ENCODE measurements around the gene NPAS2.

NPAS2 gene

DNA sequence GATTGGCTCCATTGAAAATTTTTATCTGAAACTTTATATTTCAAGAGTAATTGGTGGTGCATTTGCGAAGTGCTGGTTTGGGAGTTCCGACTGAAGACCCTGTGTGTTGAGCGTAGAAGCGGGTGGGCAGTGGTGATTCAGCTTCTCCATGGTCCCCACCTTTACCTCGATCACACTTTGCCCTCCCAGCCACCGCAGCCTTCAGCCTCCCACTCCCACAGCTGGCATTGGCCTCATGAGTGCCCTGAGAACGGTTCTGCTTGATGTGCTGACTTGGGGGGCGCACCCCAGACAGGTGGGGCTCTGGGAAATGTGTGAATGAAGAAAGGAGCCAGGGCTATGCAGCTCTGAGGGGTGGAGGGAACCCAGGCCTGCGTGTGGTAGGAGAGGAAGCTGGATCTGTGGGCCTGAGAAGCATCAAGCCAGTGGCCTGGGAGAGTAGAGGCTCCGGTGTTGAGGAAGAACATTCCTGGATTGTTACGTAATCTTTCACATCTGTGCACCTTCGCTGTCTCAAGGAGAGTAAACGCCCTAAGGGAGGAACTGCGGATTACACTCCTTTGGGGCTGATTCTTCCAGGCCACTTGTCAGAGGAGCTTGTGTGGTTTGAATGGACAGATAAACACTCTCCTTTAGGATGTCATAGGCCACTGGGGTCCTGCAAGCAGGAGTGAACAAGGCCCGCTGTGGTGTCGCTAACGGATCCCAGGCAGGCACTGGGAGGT is 83.8 kb downstream of the NPAS2 start:
- peak; percentile 23 for DNase-seq (ENCODE audit: low read depth)
- TF ChIP-seq, protein P1, sequence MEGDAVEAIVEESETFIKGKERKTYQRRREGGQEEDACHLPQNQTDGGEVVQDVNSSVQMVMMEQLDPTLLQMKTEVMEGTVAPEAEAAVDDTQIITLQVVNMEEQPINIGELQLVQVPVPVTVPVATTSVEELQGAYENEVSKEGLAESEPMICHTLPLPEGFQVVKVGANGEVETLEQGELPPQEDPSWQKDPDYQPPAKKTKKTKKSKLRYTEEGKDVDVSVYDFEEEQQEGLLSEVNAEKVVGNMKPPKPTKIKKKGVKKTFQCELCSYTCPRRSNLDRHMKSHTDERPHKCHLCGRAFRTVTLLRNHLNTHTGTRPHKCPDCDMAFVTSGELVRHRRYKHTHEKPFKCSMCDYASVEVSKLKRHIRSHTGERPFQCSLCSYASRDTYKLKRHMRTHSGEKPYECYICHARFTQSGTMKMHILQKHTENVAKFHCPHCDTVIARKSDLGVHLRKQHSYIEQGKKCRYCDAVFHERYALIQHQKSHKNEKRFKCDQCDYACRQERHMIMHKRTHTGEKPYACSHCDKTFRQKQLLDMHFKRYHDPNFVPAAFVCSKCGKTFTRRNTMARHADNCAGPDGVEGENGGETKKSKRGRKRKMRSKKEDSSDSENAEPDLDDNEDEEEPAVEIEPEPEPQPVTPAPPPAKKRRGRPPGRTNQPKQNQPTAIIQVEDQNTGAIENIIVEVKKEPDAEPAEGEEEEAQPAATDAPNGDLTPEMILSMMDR (conservative IDR thresholded peaks at IDR 0.05; ENCODE audit: low read length), result no peak
- no peak overlapping the region for H3K4me3 ChIP-seq (ENCODE audit: low read length)

DNA sequence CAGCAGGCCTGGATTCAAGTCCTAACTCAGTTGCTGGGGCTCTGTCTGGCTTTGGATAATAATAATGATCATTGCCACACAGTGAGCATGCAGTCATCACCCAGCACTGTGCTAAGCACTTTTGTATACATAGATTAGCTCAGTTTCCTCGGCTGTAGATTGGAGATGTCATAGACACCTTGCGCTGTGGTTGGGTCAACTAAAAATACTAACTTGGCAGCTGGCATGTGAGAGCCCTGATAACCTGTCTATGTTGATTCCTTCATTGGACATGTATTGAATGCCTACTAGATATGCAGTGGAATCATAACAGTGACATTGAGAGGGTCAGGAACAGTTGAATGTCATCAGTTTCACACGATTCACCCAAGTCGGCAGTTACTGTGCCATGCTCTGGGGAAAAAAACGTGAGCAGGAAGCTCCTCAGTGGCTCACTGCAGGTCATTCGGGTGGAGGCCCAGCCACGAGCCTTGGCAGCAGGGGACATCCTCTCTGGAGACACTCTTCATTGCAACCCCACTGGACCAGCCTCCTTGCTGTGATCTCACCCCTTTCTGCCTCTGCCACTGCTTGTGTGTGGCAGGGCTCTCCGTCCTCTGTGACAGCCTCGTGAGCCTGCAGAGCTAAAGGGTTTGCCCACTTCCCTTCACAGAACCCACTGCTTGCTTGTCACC is 85.3 kb downstream of the NPAS2 start:
- TF ChIP-seq, protein P1 (conservative IDR thresholded peaks at IDR 0.05; ENCODE audit: low read length), result no peak
- no peak for DNase-seq (ENCODE audit: low read depth)
- no peak overlapping the region for H3K4me3 ChIP-seq (ENCODE audit: low read length)

DNA sequence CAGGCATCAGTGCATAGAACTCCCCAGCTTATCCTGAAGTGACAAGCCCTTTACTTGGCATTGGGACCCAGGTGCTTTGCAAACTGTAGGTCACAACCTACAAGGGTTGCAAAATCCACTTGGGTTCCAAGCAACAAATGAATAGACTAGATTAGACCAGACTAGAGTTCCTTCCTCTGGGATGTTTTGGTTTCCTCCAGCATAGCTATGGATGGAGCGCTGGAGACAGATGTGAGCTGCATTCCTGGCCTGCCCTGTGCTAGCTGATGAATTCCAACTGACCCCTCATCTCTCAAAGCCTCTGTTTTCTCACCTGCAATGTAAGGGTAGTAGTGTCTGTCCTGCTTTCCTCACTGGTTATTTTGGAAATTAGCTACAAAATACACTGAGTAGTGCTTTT is 86.2 kb downstream of the NPAS2 start:
- TF ChIP-seq, protein P1 (conservative IDR thresholded peaks at IDR 0.05; ENCODE audit: low read length), result no peak
- no peak for DNase-seq (ENCODE audit: low read depth)
- no peak overlapping the region for H3K4me3 ChIP-seq (ENCODE audit: low read length)

DNA sequence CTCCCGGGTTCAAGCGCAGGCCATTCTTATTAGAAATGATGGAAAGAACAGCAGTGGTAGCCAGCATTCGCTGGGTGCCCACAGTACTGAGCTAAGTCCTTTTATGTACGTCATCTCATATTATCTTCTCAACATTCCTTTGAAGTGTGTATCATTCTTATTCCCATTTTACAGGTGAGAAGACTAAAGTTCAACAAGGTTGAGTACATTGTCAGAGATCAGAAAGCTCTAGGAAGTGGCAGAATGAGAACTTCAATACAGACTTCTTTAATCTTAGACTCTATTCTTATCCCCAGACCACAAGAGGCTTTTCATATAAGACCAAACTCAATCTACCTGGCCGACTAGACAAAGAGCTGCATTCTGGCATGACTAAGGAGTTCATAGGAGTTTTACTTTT is 86.7 kb downstream of the NPAS2 start:
- no peak overlapping the region for H3K4me3 ChIP-seq (ENCODE audit: low read length)
- no peak for DNase-seq (ENCODE audit: low read depth)
- TF ChIP-seq, protein P1 (conservative IDR thresholded peaks at IDR 0.05; ENCODE audit: low read length), result no peak

DNA sequence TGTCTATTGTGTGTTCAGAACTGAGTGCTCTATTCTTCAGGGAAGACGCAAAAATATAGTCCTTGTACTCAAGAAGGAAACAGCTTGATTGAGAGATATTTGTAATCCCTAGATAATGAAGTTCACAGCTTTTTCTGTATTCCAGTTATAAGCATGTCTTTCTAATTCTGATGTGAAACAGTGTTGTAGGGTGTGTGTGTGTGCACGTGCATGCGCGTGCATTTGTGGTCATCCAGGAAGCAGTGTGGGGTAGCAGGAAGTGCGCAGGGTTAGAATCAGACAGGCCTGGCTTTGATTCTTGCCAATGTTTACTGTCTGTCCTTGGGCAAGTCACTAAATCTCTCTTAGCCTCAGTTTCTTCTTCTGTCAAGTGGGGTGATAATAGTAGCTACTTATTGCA is 87.9 kb downstream of the NPAS2 start:
- no peak for DNase-seq (ENCODE audit: low read depth)
- H3K4me3 ChIP-seq (ENCODE audit: low read length), result no peak overlapping the region
- TF ChIP-seq, protein P1 (conservative IDR thresholded peaks at IDR 0.05; ENCODE audit: low read length), result no peak

DNA sequence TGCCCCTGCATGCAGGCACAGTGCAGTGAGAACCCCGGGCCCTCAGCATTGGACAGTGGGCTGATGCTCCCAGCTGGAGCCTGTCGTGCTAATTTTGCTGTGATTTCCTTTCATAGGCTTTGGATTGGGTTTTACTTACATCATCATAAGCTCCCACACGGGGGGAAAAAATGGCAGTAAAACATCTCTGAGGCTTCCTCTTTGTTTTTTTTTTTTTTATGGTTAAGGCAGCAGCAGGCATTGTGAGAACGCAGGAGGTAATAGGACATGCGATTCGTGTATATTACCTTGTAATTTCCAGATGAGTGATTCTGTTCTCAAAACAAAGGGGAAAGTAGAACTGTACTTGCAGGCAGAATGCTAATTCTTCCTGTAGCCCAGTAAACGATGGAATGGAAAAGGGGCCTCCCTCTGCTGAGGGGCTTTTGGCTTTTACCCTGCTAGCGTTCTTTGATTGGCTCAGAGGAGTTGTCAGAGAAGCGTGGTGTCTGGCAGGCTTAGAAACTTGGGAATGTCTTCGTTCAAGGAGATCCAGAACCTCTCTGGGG is 89.7 kb downstream of the NPAS2 start:
- TF ChIP-seq, protein P1 (conservative IDR thresholded peaks at IDR 0.05; ENCODE audit: low read length), result no peak
- H3K4me3 ChIP-seq (ENCODE audit: low read length), result no peak overlapping the region
- no peak for DNase-seq (ENCODE audit: low read depth)

DNA sequence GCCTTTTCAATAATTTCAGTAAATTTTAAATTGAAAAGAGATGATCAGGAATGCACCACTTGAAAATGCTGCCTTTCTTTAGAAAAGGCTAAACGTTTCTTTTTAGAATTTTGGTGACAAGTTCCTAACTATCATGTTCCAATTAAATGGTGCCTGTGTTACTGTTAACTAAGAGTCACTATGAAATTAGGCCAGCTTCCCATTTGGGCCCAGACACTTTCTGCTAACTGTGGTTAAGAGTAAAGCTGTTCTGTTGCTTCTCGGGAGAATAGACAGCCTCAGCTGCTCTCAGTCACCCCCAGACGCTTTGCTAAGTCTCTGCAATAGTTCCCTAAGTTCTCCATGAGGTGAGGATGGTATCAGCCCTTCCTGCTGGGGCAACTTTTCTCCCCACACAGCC is 90.2 kb downstream of the NPAS2 start:
- TF ChIP-seq, protein P1 (conservative IDR thresholded peaks at IDR 0.05; ENCODE audit: low read length), result no peak
- no peak for DNase-seq (ENCODE audit: low read depth)
- no peak overlapping the region for H3K4me3 ChIP-seq (ENCODE audit: low read length)

All from AG10803 (cell line).